Measurements from ENCODE around the gene ARHGAP21. TPM values are rescaled to one million over a fixed set of nuclear protein-coding genes. Genes with fewer than 3 reads are reported as not detected.

ARHGAP21 gene
- total RNA-seq, 1 donor from 2014 or later, result 88.0 TPM

DNA sequence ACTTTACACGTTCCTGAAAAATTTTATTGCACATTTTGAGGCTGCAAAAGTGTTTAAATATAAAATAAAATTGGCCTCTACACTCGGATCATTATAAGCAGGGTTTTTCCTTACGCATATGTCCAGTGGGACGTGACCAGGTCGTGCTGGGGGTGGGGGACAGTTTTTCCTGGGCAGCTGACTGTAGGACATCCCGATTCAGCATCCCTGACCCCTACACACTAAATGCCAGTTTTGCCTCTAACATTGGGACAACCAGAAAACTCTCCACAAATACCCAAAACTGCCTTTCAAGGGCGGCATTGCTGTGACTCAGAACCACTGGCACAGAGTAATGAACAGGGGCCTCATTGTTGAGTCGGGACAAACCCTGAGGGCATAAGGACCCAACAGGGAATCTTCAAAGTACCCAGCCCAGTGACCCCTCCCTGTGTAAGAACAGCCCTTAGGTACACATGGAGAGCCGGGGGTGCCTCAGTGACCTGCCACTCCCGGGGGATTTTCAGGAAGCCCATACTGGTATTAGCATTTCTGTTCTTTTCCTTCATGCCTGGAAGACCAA, 170.6 kb downstream of the ARHGAP21 start:
- DNase-seq (ENCODE audit: low spot score, unreplicated experiment), result no peak
- Mint-ChIP-seq H3K9me3 (ENCODE audit: low read depth) (no peaks in the 10 kb centered on the region), H3K36me3 (ENCODE audit: insufficient read depth) (peaks cover 17% of the 10 kb centered on the region), H3K4me1 (ENCODE audit: low read depth) (peaks cover 9% of the 10 kb centered on the region), H3K4me3 (ENCODE audit: low read depth) (no peak overlapping the region), H3K27me3 (no peaks in the 10 kb centered on the region), H3K27ac (no peak overlapping the region)
- TF ChIP-seq, protein P1, sequence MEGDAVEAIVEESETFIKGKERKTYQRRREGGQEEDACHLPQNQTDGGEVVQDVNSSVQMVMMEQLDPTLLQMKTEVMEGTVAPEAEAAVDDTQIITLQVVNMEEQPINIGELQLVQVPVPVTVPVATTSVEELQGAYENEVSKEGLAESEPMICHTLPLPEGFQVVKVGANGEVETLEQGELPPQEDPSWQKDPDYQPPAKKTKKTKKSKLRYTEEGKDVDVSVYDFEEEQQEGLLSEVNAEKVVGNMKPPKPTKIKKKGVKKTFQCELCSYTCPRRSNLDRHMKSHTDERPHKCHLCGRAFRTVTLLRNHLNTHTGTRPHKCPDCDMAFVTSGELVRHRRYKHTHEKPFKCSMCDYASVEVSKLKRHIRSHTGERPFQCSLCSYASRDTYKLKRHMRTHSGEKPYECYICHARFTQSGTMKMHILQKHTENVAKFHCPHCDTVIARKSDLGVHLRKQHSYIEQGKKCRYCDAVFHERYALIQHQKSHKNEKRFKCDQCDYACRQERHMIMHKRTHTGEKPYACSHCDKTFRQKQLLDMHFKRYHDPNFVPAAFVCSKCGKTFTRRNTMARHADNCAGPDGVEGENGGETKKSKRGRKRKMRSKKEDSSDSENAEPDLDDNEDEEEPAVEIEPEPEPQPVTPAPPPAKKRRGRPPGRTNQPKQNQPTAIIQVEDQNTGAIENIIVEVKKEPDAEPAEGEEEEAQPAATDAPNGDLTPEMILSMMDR (IDR thresholded peaks at IDR 0.05; ENCODE audit: unreplicated experiment), result no peak

GRCh38 chr10:24552346-24553016, 171.2 kb downstream of the ARHGAP21 start:
- peak; percentile 20 for DNase-seq (ENCODE audit: low spot score, unreplicated experiment)
- TF ChIP-seq, protein P1 (IDR thresholded peaks at IDR 0.05; ENCODE audit: unreplicated experiment), result peak; percentile 48
- no peaks in the 10 kb centered on the region for H3K9me3 Mint-ChIP-seq (ENCODE audit: low read depth)
- H3K4me1 Mint-ChIP-seq (ENCODE audit: low read depth), result peaks cover 9% of the 10 kb centered on the region
- H3K27me3 Mint-ChIP-seq, result no peaks in the 10 kb centered on the region
- H3K4me3 Mint-ChIP-seq (ENCODE audit: low read depth), result no peak overlapping the region
- peaks cover 20% of the 10 kb centered on the region for H3K36me3 Mint-ChIP-seq (ENCODE audit: insufficient read depth)
- no peak overlapping the region for H3K27ac Mint-ChIP-seq

DNA sequence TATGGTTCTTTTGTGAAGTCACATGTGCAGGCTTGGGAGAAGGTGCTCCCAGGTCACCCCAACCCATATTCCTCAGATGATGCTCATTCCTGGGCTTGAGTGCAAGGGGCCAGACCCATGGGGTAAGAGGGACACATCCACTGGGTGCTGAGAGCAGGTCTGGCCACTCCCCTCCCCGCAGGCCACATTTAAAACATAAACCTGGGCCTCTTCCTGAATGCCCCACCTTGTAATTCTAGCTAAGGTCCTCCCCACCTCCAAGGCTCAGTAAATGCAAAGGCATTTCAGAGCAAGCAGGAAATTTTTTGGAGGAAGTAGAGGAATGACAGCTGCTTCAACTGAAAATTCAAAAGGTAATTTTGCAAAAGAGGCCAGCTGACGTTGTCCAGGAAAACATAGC, 172.5 kb downstream of the ARHGAP21 start:
- Mint-ChIP-seq H3K4me1 (ENCODE audit: low read depth) (peaks cover 2% of the 10 kb centered on the region), H3K36me3 (ENCODE audit: insufficient read depth) (peaks cover 25% of the 10 kb centered on the region), H3K9me3 (ENCODE audit: low read depth) (peaks cover 1% of the 10 kb centered on the region), H3K27me3 (no peaks in the 10 kb centered on the region), H3K4me3 (ENCODE audit: low read depth) (no peak overlapping the region), H3K27ac (peak overlapping the region; percentile 43)
- TF ChIP-seq, protein P1 (IDR thresholded peaks at IDR 0.05; ENCODE audit: unreplicated experiment), result no peak
- DNase-seq (ENCODE audit: low spot score, unreplicated experiment), result no peak

DNA sequence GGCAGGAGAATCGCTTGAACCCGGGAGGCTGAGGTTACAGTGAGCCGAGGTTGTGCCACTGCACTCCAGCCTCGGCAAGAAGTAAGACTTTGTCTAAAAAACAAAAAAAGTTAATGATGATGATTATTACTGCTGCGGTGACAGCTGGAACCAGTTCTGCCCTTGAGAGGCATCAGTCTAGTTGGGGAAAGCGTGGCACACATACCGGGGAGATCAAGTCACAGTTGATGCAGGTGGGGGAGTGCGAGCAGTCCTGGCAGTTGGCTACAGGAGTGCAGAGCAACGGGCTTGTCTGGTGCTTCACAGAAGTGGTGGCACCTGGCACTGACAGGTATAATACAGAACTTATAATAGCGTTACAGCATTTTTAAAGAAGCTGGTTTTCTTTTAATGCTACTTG, 173.0 kb downstream of the ARHGAP21 start:
- peaks cover 30% of the 10 kb centered on the region for H3K36me3 Mint-ChIP-seq (ENCODE audit: insufficient read depth)
- H3K9me3 Mint-ChIP-seq (ENCODE audit: low read depth), result peaks cover 6% of the 10 kb centered on the region
- no peak for DNase-seq (ENCODE audit: low spot score, unreplicated experiment)
- H3K4me3 Mint-ChIP-seq (ENCODE audit: low read depth), result no peak overlapping the region
- TF ChIP-seq, protein P1 (IDR thresholded peaks at IDR 0.05; ENCODE audit: unreplicated experiment), result no peak
- peaks cover 3% of the 10 kb centered on the region for H3K4me1 Mint-ChIP-seq (ENCODE audit: low read depth)
- peak overlapping the region; percentile 30 for H3K27ac Mint-ChIP-seq
- no peaks in the 10 kb centered on the region for H3K27me3 Mint-ChIP-seq

- Mint-ChIP-seq H3K4me3 (ENCODE audit: low read depth) (no peak overlapping the region), H3K9me3 (ENCODE audit: low read depth) (peaks cover 15% of the 10 kb centered on the region), H3K27me3 (no peaks in the 10 kb centered on the region), H3K4me1 (ENCODE audit: low read depth) (peaks cover 23% of the 10 kb centered on the region), H3K27ac (no peak overlapping the region), H3K36me3 (ENCODE audit: insufficient read depth) (peaks cover 74% of the 10 kb centered on the region)
- no peak for DNase-seq (ENCODE audit: low spot score, unreplicated experiment)
- TF ChIP-seq, protein P1 (IDR thresholded peaks at IDR 0.05; ENCODE audit: unreplicated experiment), result no peak
These were observed 178.1 kb downstream of the ARHGAP21 start for GRCh38 chr10:24545585-24545984.
